Lower leg skin (tissue), 3 donors: Measurements from ENCODE around the gene ESR2.

Experiments used
- CTCF ChIP-seq, 3 donors: fragments of 450-650 bp; IDR thresholded peaks; one replicate each; pipeline ENCODE4 v1.5.1; 2016; ENCODE audit warnings: antibody characterized with exemption in 3 of 3, mild to moderate bottlenecking in 3 of 3, moderate library complexity in 2 of 3
- POLR2A ChIP-seq, 2 donors: fragments of 450-650 bp; IDR thresholded peaks; one replicate each; pipeline ENCODE4 v1.6.1; 2016 to 2017; ENCODE audit warnings: antibody characterized with exemption in 2 of 2, mild to moderate bottlenecking in 1 of 2, moderate library complexity in 1 of 2

- TF ChIP-seq CTCF (IDR thresholded peaks at IDR 0.05) (no peak), POLR2A (IDR thresholded peaks at IDR 0.05) (no peak)
Observed at GRCh38 chr14:64202716-64203115, 91.5 kb downstream of the ESR2 start.
